SH-SY5Y (cell line): ENCODE results near the gene IGFBP2.

ENCODE experiments used
- GATA2 ChIP-seq: IDR thresholded peaks from 2 replicates; pipeline ENCODE4 v1.6.1; 2011; ENCODE audit warnings: mild to moderate bottlenecking, low read depth, low read length
- GATA3 ChIP-seq: IDR thresholded peaks from 2 replicates; pipeline ENCODE4 v1.6.1; 2011; ENCODE audit warnings: low read depth, mild to moderate bottlenecking, low read length, moderate library complexity

DNA sequence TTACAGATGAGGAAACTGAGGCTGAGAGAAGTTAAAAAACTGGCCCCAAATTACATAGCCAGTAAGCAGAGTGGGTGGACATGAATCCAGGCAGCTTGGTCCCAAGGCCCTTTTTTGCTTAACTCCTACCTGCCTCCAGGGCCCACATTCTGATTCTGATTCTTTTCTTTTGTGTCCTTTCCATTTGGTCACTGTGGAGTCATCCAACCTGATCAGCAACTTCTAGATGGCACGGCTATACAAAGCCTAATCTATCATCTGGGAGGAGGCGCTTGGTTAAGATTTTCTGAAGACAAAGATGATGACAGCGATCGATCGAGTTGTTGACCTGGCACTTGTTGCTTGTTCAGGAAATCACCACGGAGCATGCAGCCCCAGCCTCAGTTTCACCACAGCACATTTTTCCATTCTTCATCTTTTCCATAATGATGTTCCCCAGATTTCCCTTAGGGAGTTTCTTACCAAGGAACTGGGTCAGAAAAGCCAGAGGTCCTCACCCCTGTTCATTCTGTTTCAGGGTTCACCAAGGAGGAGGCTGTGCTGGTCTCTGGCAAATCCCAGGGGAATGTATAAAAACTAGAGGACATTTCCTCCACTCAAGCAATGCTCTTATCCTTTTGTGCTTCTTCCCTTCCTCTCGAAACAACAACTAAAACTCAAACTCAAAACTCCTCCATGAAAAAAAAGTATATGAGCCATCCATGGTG lies 6.9 kb upstream of the IGFBP2 start:
- TF ChIP-seq GATA3 (no peak), GATA2 (no peak)
